Stimulated activated CD8-positive, alpha-beta memory T cell treated with anti-CD3 and anti-CD28 coated beads, Interleukin-7, amount 100 ng/mL, for 24 hours (primary cell): ENCODE data around the gene SEMA5B.

ENCODE experiments used
- DNase-seq: peaks from one replicate; pipeline ENCODE4 v3.0.0-alpha.2; 2020; ENCODE audit warnings: low read depth

Gene SEMA5B

GRCh38 chr3:122924056-122924455, 103.5 kb downstream of the SEMA5B start:
- no peak for DNase-seq

GRCh38 chr3:122923611-122924010, 104.0 kb downstream of the SEMA5B start:
- DNase-seq: no peak

GRCh38 chr3:122921791-122922651, 105.5 kb downstream of the SEMA5B start:
- peak; percentile 4 for DNase-seq

- DNase-seq: no peak
Observed at GRCh38 chr3:122920986-122921385, 106.6 kb downstream of the SEMA5B start.

GRCh38 chr3:122919291-122919610, 108.3 kb downstream of the SEMA5B start:
- no peak for DNase-seq

GRCh38 chr3:122918576-122919290, 108.8 kb downstream of the SEMA5B start:
- DNase-seq: no peak

GRCh38 chr3:122917412-122917811, 110.2 kb downstream of the SEMA5B start:
- DNase-seq: no peak

GRCh38 chr3:122916580-122916979, 111.0 kb downstream of the SEMA5B start:
- no peak for DNase-seq

GRCh38 chr3:122916084-122916483, 111.5 kb downstream of the SEMA5B start:
- no peak for DNase-seq

GRCh38 chr3:122915300-122916055, 112.1 kb downstream of the SEMA5B start:
- no peak for DNase-seq

- DNase-seq: no peak
Observed at GRCh38 chr3:122913539-122914100, 113.9 kb downstream of the SEMA5B start.

- no peak for DNase-seq
Observed at GRCh38 chr3:122912772-122913538, 114.6 kb downstream of the SEMA5B start.

- DNase-seq: no peak
Observed at GRCh38 chr3:122911901-122912300, 115.7 kb downstream of the SEMA5B start.

GRCh38 chr3:122908251-122908650, 119.3 kb downstream of the SEMA5B start:
- no peak for DNase-seq

GRCh38 chr3:122907471-122907870, 120.1 kb downstream of the SEMA5B start:
- DNase-seq: no peak

GRCh38 chr3:122903171-122903570, 124.4 kb downstream of the SEMA5B start:
- DNase-seq: no peak

- DNase-seq: no peak
Observed at GRCh38 chr3:122902326-122902725, 125.2 kb downstream of the SEMA5B start.

GRCh38 chr3:122898298-122898697, 129.3 kb downstream of the SEMA5B start:
- DNase-seq: no peak

- no peak for DNase-seq
Observed at GRCh38 chr3:122893754-122894668, 133.6 kb downstream of the SEMA5B start.

GRCh38 chr3:122893282-122893681, 134.3 kb downstream of the SEMA5B start:
- DNase-seq: no peak
